ENCODE measurements around the gene SLCO4A1. TPM values are rescaled to one million over a fixed set of nuclear protein-coding genes. Genes with fewer than 3 reads are reported as not detected.

SLCO4A1 gene
- total and polyA plus RNA-seq, 2 experiments from 2014 or later: 0.22 to 0.43 TPM

DNA sequence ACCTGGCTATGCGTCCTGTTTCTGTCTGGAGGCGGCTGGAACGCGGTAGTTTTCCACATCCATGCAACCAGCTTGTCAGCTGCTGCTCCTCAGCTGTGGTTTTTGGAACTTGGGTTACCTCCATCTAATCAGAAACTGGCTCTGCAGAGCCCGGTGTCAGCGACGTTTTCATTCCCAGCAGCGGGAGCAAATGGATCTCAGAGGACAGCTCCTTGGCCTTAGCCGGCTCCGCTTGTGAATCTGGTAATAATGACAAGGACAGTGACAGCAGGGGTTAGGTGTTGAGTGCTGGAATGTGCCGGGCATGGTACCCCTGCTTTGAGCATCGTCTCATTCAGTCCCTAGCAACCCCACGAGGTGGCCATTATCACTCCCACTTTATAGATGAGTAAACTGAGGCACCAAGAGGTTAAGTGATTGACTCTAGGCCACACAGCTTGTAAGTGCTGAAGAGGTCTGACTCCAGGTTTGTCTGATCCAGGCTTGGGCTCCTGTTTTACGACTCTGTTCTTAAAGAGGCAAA, 1.3 kb downstream of the SLCO4A1 start:
- TF ChIP-seq EZH2phosphoT487 (IDR thresholded peaks at IDR 0.05; ENCODE audit: insufficient read depth, low read depth) (no peak), EZH2 (IDR thresholded peaks at IDR 0.05; ENCODE audit: insufficient read depth, poor library complexity, severe bottlenecking) (no peak)
- WGBS, 2 experiments (ENCODE audit: low coverage in 1 of 2, low lambda C conversion rate in 2 of 2, missing lambda C conversion rate in 2 of 2): 36 to 40% methylated on average over 14 of the region's 14 CpGs
- 0 out of 2 replicates have a peak overlapping the region, but pooled peaks have one; percentile 26 for H2AFZ ChIP-seq

DNA sequence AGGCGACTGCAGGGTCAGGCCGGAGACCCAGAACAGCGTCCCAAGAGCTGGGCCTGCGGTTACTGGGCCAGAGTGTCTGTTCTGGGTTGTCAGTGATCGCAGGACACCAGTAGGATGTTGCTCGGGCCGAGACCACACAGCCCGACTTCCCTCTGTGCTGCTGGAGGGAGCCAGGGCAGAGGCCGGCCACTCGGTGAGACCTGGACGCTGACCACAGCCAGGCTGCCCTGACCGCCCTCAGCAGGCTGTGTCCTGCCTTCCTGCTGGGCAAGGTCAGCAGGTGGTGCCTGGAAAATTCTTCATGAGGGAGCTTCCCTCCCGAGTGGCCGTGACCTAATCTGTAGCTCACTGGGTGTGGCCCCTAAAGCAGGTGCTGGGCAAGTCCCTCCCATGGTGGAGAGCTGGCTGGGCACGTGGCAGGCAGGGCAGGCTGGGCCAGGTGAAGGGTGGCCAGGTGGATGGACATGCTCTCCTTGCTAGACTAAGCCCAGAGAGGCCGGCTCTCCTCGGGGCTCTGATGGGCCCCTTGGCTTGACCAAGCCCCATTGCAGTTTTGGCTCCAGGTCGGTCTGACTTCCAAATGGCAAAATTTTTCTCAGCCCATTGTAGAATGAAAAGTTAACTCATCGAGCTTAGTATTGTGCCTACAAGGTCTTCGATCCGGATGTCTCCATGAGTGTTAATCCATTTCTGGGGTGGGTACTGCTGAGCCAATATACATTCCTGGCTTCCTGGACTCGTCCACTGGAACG, 1.9 kb downstream of the SLCO4A1 start:
- DNase-seq: no peak
- Histone ChIP-seq H3K27me3 (replicated peaks; ENCODE audit: insufficient read depth) (peaks cover 20% of the 10 kb centered on the region), H2AFZ (no peak overlapping the region), H3K9ac (no peak overlapping the region), H3K27ac (no peak overlapping the region), H3F3A (ENCODE audit: insufficient read depth) (no peaks in the 10 kb centered on the region), H3K4me3 (no peak overlapping the region), H3K79me2 (ENCODE audit: insufficient read depth) (no peaks in the 10 kb centered on the region), H3K4me1 (ENCODE audit: insufficient read depth) (no peaks in the 10 kb centered on the region), H3K9me2 (ENCODE audit: insufficient read depth) (no peaks in the 10 kb centered on the region), H3K4me2 (ENCODE audit: unreplicated experiment) (no peak overlapping the region), H3K9me3 (ENCODE audit: low read depth) (no peaks in the 10 kb centered on the region), H4K20me1 (ENCODE audit: insufficient read depth) (no peaks in the 10 kb centered on the region), H3K36me3 (ENCODE audit: low read depth) (no peaks in the 10 kb centered on the region)
- 74 to 77% methylated on average over 23 of the region's 23 CpGs for WGBS, 2 experiments (ENCODE audit: low coverage in 1 of 2, low lambda C conversion rate in 2 of 2, missing lambda C conversion rate in 2 of 2)
- no peak for TF ChIP-seq EZH2phosphoT487 (IDR thresholded peaks at IDR 0.05; ENCODE audit: insufficient read depth, low read depth)
- no peak for TF ChIP-seq EZH2 (IDR thresholded peaks at IDR 0.05; ENCODE audit: insufficient read depth, poor library complexity, severe bottlenecking)
- in situ Hi-C loops (cut with MboI): no loop called here

More for the DNA sequence above, 1.3 kb downstream of the SLCO4A1 start:
- peak overlapping the region; percentile 55 for H3K4me3 ChIP-seq
- H3K36me3 ChIP-seq (ENCODE audit: low read depth): no peaks in the 10 kb centered on the region
- no peak overlapping the region for H3K27ac ChIP-seq
- H3F3A ChIP-seq (ENCODE audit: insufficient read depth): no peaks in the 10 kb centered on the region
- H3K4me1 ChIP-seq (ENCODE audit: insufficient read depth): no peaks in the 10 kb centered on the region
- no peaks in the 10 kb centered on the region for H3K79me2 ChIP-seq (ENCODE audit: insufficient read depth)
- in situ Hi-C loops (cut with MboI): no loop called here
- H3K4me2 ChIP-seq (ENCODE audit: unreplicated experiment): peak overlapping the region; percentile 61
- H3K9me2 ChIP-seq (ENCODE audit: insufficient read depth): no peaks in the 10 kb centered on the region
- no peaks in the 10 kb centered on the region for H4K20me1 ChIP-seq (ENCODE audit: insufficient read depth)
- H3K27me3 ChIP-seq (replicated peaks; ENCODE audit: insufficient read depth): peaks cover 23% of the 10 kb centered on the region
- DNase-seq: peak; percentile 32
- H3K9ac ChIP-seq: no peak overlapping the region
- H3K9me3 ChIP-seq (ENCODE audit: low read depth): no peaks in the 10 kb centered on the region

DNA sequence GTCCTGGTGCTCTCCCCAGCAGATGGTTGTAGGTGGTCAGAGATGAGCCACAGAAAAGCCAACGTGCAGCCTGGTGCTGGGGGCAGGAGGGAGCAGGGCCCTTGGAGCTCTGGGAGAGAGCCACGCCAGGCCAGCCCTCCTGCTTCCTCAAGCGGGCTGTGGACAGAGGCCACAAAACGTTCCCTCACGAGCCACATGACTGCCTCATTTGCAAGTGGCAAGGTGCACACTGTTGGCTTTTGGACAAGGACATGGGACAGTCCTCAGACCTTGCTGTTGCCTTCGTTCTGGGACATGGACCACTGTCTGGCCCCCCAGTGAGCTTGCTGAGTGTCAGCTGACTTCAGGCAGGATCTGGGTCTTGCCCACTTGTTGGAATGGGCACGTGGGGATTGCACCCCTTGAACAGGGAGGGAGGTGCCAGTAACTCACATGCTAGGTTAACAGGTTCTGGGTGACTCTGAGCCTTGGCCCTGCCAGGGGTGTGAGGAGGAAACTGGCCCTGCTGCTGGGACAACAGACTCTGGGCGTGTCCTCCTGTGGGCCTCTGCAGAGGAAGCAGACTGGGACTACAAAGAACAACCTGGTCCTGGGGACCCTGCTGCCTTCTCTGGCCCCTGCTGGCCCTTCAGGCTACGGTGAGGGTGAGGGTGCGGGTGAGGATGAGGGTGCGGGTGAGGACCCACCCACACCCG, 2.6 kb downstream of the SLCO4A1 start:
- Histone ChIP-seq H3F3A (ENCODE audit: insufficient read depth) (no peaks in the 10 kb centered on the region), H4K20me1 (ENCODE audit: insufficient read depth) (no peaks in the 10 kb centered on the region), H3K9me2 (ENCODE audit: insufficient read depth) (no peaks in the 10 kb centered on the region), H2AFZ (no peak overlapping the region), H3K27ac (no peak overlapping the region), H3K4me2 (ENCODE audit: unreplicated experiment) (no peak overlapping the region), H3K79me2 (ENCODE audit: insufficient read depth) (no peaks in the 10 kb centered on the region), H3K27me3 (replicated peaks; ENCODE audit: insufficient read depth) (peaks cover 15% of the 10 kb centered on the region), H3K9ac (no peak overlapping the region), H3K4me1 (ENCODE audit: insufficient read depth) (no peaks in the 10 kb centered on the region), H3K36me3 (ENCODE audit: low read depth) (no peaks in the 10 kb centered on the region), H3K9me3 (ENCODE audit: low read depth) (no peaks in the 10 kb centered on the region), H3K4me3 (no peak overlapping the region)
- TF ChIP-seq EZH2phosphoT487 (IDR thresholded peaks at IDR 0.05; ENCODE audit: insufficient read depth, low read depth) (no peak), EZH2 (IDR thresholded peaks at IDR 0.05; ENCODE audit: insufficient read depth, poor library complexity, severe bottlenecking) (no peak)
- in situ Hi-C loops (cut with MboI): no loop called here
- no peak for DNase-seq
- 65 to 78% methylated on average over 8 to 12 of the region's 12 CpGs for WGBS, 2 experiments (ENCODE audit: low coverage in 1 of 2, low lambda C conversion rate in 2 of 2, missing lambda C conversion rate in 2 of 2)

DNA sequence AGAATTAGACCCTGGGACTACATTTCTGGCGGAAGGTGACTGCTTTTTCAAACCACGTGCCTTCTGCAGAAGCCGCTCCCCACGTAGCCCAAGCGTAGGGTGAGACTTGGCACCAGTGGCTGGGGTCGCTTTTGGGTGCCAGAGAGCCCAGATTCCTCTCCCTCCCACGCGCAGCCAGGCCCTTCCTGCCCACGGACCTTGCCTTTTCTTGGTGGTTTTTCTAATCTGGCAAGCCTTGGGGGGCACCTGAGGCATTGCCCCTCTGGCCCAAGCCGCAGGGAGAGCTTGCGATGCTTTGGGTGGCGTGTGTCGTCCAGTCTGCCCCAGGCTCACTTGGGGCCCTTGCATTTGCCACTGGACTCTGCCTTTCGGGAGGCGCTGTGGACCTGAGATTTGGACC, 3.3 kb downstream of the SLCO4A1 start:
- H2AFZ ChIP-seq: no peak overlapping the region
- H3K36me3 ChIP-seq (ENCODE audit: low read depth): no peaks in the 10 kb centered on the region
- no peak for DNase-seq
- H3K79me2 ChIP-seq (ENCODE audit: insufficient read depth): no peaks in the 10 kb centered on the region
- peaks cover 10% of the 10 kb centered on the region for H3K27me3 ChIP-seq (replicated peaks; ENCODE audit: insufficient read depth)
- no peaks in the 10 kb centered on the region for H3F3A ChIP-seq (ENCODE audit: insufficient read depth)
- H3K4me2 ChIP-seq (ENCODE audit: unreplicated experiment): no peak overlapping the region
- TF ChIP-seq EZH2phosphoT487 (IDR thresholded peaks at IDR 0.05; ENCODE audit: insufficient read depth, low read depth) (no peak), EZH2 (IDR thresholded peaks at IDR 0.05; ENCODE audit: insufficient read depth, poor library complexity, severe bottlenecking) (no peak)
- WGBS, 2 experiments (ENCODE audit: low coverage in 1 of 2, low lambda C conversion rate in 2 of 2, missing lambda C conversion rate in 2 of 2): 93 to 94% methylated on average over 15 of the region's 15 CpGs
- in situ Hi-C loops (cut with MboI): no loop called here
- H3K4me3 ChIP-seq: no peak overlapping the region
- no peak overlapping the region for H3K9ac ChIP-seq
- H3K9me3 ChIP-seq (ENCODE audit: low read depth): no peaks in the 10 kb centered on the region
- no peaks in the 10 kb centered on the region for H3K4me1 ChIP-seq (ENCODE audit: insufficient read depth)
- H3K27ac ChIP-seq: no peak overlapping the region
- no peaks in the 10 kb centered on the region for H3K9me2 ChIP-seq (ENCODE audit: insufficient read depth)
- H4K20me1 ChIP-seq (ENCODE audit: insufficient read depth): no peaks in the 10 kb centered on the region

Data from GM23248 (cell line).